Fibroblast of the aortic adventitia (primary cell): ENCODE data around the gene WNK3. TPM values are rescaled to one million over a fixed set of nuclear protein-coding genes. Genes with fewer than 3 reads are reported as not detected.
"Not testable (repeated sequence)": the region's sequence is repeated elsewhere in the genome, so short reads cannot be mapped to it uniquely, and the experiment has no call there.

Source experiments
- DNase-seq: peaks from one replicate; pipeline ENCODE4 v3.0.0-alpha.2; 2010; ENCODE audit warnings: low read depth
- H3K4me3 ChIP-seq: 2 replicates; pipeline ENCODE4 v1.5.1; 2011; ENCODE audit warnings: low read depth, mild to moderate bottlenecking, control low read depth, low read length, moderate library complexity
- total RNA-seq: library from RNA; depleted of rRNA; stranded (reverse); fragments of >200 nt; gene quantifications from 2 replicates; pipeline ENCODE4 v1.2.3, GENCODE V29; 2012; ENCODE audit warnings: low replicate concordance
- TF ChIP-seq, protein P1 (sequence below): IDR thresholded peaks from 2 replicates; pipeline ENCODE4 v1.5.1; 2011; ENCODE audit warnings: mild to moderate bottlenecking, low read length, control low read depth, inconsistent platforms; ENCODE audit not compliant: insufficient read depth

Gene WNK3
- 0.27 and 10.5 TPM in 2 replicates for total RNA-seq

DNA sequence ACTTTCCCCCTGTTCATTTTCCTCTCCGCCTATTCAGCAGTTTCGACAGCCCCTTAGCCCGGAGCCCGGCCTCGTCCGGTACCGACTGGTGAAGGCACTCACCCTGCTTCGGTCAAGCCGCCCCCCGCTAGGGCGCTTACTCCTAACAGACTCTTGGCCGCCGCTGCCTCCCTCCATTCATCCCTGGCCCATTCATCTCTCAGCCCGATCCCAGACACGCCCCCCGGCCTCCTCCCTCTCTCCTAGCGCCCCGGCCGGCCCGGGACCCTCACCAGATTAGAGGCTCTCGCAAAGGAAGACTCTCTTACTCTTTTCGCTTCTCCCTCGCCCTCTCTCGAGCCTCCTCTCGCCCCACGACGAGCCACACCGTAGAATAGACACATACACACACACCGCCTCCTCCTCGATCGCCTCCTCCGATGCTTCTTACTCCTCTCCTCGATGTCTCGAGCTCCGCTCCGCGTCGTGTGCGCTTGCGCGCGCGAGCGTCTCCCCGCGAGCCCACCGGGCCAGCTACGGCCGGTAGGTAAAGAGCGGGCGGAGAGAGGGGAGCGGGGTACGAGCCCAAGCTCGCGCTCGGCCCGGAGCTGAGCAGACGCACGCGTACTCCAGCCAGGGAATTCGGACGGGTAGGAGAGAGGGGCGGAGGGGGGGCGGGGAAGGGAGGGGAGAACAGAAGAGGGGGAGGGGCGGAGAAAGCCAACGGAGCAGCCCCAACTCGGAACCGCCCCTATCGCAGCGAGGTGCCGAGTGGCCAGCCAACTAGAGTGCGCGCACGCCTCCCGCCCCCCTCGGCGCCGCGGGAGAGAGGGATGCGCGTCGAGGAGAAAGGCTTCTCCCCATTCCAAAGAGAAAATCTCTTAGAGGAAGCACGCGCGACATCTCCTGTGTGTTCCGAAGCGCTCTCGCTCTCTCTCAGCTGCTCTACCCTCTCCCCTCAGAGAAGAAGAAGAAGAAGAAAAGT is at the start of gene WNK3:
WNK3 (minus strand) TSS at position 633 of the 964 bp plus-strand sequence.
- TF ChIP-seq, protein P1, sequence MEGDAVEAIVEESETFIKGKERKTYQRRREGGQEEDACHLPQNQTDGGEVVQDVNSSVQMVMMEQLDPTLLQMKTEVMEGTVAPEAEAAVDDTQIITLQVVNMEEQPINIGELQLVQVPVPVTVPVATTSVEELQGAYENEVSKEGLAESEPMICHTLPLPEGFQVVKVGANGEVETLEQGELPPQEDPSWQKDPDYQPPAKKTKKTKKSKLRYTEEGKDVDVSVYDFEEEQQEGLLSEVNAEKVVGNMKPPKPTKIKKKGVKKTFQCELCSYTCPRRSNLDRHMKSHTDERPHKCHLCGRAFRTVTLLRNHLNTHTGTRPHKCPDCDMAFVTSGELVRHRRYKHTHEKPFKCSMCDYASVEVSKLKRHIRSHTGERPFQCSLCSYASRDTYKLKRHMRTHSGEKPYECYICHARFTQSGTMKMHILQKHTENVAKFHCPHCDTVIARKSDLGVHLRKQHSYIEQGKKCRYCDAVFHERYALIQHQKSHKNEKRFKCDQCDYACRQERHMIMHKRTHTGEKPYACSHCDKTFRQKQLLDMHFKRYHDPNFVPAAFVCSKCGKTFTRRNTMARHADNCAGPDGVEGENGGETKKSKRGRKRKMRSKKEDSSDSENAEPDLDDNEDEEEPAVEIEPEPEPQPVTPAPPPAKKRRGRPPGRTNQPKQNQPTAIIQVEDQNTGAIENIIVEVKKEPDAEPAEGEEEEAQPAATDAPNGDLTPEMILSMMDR, result no peak
- peak; percentile 14 for DNase-seq
- H3K4me3 ChIP-seq, result peak within 1 kb of the TSS; percentile 51

GRCh38 chrX:54407266-54407665 is 49.4 kb upstream of the WNK3 start:
- TF ChIP-seq, protein P1, result no peak
- H3K4me3 ChIP-seq, result no peak overlapping the region
- DNase-seq, result no peak

- no peak for DNase-seq
- TF ChIP-seq, protein P1, result no peak
- H3K4me3 ChIP-seq, result no peak overlapping the region
Observed at GRCh38 chrX:54397113-54397512, 39.3 kb upstream of the WNK3 start.

GRCh38 chrX:54386314-54386713 is 28.5 kb upstream of the WNK3 start:
- no peak for DNase-seq
- TF ChIP-seq, protein P1, result no peak
- H3K4me3 ChIP-seq, result no peak overlapping the region

DNA sequence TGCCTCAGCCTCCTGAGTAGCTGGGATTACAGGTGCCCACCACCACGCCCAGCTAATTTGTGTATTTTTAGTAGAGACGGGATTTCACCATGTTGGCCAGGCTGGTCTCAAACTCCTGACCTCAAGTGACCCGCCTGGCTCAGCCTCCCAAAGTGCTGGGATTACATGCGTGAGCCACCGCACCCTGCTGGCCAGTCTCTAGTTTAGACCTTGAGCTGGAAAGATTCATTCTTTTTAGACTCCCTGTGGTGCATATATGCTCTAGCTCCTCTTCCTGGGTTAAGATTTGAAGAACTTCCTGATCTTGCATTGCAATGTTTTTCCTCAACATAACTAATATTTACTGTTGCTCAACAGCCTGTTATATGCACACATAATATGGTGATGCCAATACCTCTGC is 26.8 kb upstream of the WNK3 start:
- DNase-seq, H3K4me3 ChIP-seq: not testable (repeated sequence)

DNA sequence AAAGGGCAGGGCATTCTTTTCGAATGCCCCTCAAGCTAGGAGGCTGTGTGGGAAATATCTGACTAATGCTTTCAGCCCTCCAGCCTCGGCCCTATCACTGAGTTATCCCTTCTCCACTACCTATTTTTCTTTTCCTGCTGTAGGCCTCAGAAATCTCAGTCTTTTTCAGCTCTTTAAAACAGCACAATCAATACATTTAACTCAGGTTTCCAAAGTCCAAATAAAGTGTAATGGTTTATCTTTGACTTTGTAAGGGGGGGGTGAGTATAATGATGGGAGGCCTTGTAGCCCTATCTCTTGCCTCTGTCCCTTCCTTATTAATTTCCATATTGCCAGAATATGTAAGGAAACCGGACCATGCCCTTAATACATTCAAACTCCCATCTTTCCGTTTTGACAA is 1.6 kb upstream of the WNK3 start:
- DNase-seq, result no peak
- H3K4me3 ChIP-seq, result no peak overlapping the region
- TF ChIP-seq, protein P1, result no peak

DNA sequence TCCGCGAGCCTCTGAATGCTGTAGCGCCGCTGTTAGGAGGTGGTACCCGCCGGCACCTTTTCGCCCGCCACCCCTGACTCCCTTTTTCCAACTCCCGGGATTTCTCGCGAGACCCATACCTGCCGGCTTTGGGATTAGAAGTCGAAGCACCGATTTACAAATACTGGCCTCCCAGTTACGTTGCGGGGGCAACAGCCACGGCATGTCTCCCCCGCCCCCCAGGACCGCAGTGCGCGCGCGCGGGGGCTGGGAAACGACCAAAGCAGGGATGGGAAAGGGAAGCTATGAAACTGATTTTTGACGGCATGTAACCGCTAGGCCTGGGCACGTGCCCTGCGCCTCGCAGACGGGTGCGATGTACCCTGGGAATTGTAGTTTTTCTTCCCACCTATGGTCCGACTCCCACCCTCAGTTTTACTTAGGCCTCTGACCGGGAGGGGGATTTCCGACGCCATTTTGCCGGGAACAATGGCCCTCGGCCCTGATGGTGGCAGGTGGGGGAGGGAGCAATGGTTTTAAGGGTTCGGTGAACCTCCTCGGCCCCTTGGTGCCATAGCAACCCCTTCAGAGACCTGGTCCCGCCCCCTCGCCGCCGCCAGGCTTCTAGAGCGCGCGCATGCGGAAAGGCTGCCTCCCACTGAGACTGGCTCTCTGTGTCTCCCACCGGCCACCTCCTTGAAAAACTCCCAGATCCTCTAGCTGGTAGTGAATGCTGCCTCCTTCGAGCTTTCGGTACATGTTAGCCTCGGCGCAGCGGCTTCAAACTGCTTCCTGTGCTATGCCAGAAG is 772 bp upstream of the WNK3 start:
- H3K4me3 ChIP-seq, result peak overlapping the region; percentile 51
- peak; percentile 3 for DNase-seq
- TF ChIP-seq, protein P1, result no peak
